Esophagus muscularis mucosa (tissue), 4 donors: ENCODE results near the gene ITPR2. TPM values are rescaled to one million over a fixed set of nuclear protein-coding genes. Genes with fewer than 3 reads are reported as not detected.

Source experiments
- DNase-seq: peaks from one replicate; pipeline ENCODE4 v3.0.0-alpha.2; 2017; ENCODE audit errors: extremely low spot score
- H3K27ac ChIP-seq, 4 donors: fragments of 200-600 bp; sonication (generic); replicated peaks in 1 of 4; 1 replicate in 3 of 4; 2 replicates in 1 of 4; pipeline ENCODE4 v1.5.1; 2016 to 2019; ENCODE audit warnings: mild to moderate bottlenecking in 1 of 4
- H3K27me3 ChIP-seq, 4 donors: fragments of 200-600 bp; sonication (generic); one replicate each; pipeline versions ENCODE4 v1.5.1 to v1.6.0; 2016 to 2019
- H3K36me3 ChIP-seq, 4 donors: fragments of 200-600 bp; sonication (generic); one replicate each; pipeline ENCODE4 v1.5.1; 2016 to 2019
- H3K4me1 ChIP-seq, 4 donors: fragments of 200-600 bp; sonication (generic); one replicate each; pipeline ENCODE4 v1.5.1; 2016 to 2019
- H3K4me3 ChIP-seq, 4 donors: fragments of 200-600 bp; sonication (generic); 1 replicate in 2 of 4; 2 replicates in 2 of 4; pipeline ENCODE4 v1.5.1; 2016 to 2019; ENCODE audit warnings: mild to moderate bottlenecking in 4 of 4, moderate library complexity in 1 of 4
- H3K9me3 ChIP-seq, 4 donors: fragments of 200-600 bp; sonication (generic); 1 replicate in 3 of 4; 2 replicates in 1 of 4; pipeline ENCODE4 v1.5.1; 2016 to 2019
- CTCF ChIP-seq, 3 experiments: fragments of 200-600 bp in 2 of 3; fragments of 450-650 bp in 1 of 3; sonication (generic) in 2 of 3; IDR thresholded peaks; one replicate each; pipeline ENCODE4 v1.5.1; 2017 to 2019; ENCODE audit warnings: antibody characterized with exemption in 3 of 3, mild to moderate bottlenecking in 2 of 3, moderate library complexity in 1 of 3
- EP300 ChIP-seq: sonication (generic); formaldehyde crosslinking; IDR thresholded peaks from one replicate; pipeline ENCODE4 v1.6.1; 2017; ENCODE audit warnings: antibody characterized with exemption
- POLR2A ChIP-seq: fragments of 450-650 bp; IDR thresholded peaks from one replicate; pipeline ENCODE4 v1.6.1; 2017; ENCODE audit warnings: antibody characterized with exemption, moderate library complexity, mild to moderate bottlenecking, low read depth
- POLR2AphosphoS5 ChIP-seq, 2 donors: sonication (generic); formaldehyde crosslinking; IDR thresholded peaks; one replicate each; pipeline ENCODE4 v1.6.1; 2017; ENCODE audit warnings: antibody characterized with exemption in 2 of 2
- WGBS: methylation state at CpG from one replicate; pipeline ENCODE4 v1.1.5; 2018; 5-methylcytosine and 5-hydroxymethylcytosine counted together
- intact Hi-C: fragments of 100-400 bp; cut with DNase I; formaldehyde crosslinking; loops from one replicate; pipeline ENCODE4 v1.15.1; 2023
- total RNA-seq, 4 donors: library from RNA; depleted of rRNA; stranded (reverse); fragments of >200 nt; gene quantifications; one replicate each; pipeline versions ENCODE4 v1.1.0 to v1.2.1, GENCODE V29; 2016

ITPR2 gene
- total RNA-seq, 4 donors from 2014 or later, result 23.7 to 26.6 (median 25.4) TPM

- 39% methylated on average over 2 of the region's 2 CpGs for WGBS
- intact Hi-C loops, result loop anchor here (10.0 kb wide), 1 partner anchor 610 kb away; no protein-coding TSS in a partner anchor
Observed at GRCh38 chr12:26704684-26705460, 128.1 kb downstream of the ITPR2 start.

GRCh38 chr12:26704214-26704613 lies 128.8 kb downstream of the ITPR2 start:
- H3K27me3 ChIP-seq, result no peaks in the 10 kb centered on the region
- DNase-seq, result no peak
- no peak overlapping the region for H3K4me3 ChIP-seq
- H3K9me3 ChIP-seq, result no peaks in the 10 kb centered on the region
- 61% methylated on average over 1 of the region's 1 CpG for WGBS
- peaks cover 0 to 19% (median 15%) of the 10 kb centered on the region in 4 donors for H3K4me1 ChIP-seq
- no peak overlapping the region for H3K27ac ChIP-seq
- H3K36me3 ChIP-seq, result peaks cover 0 to 4% (median 0%) of the 10 kb centered on the region in 4 donors
- TF ChIP-seq CTCF (IDR thresholded peaks at IDR 0.05) (no peak), POLR2AphosphoS5 (IDR thresholded peaks at IDR 0.05) (no peak), POLR2A (no peak), EP300 (no peak)
- intact Hi-C loops, result loop anchor here (10.0 kb wide), 1 partner anchor 609 kb away; no protein-coding TSS in a partner anchor

More at GRCh38 chr12:26704684-26705460, 128.1 kb downstream of the ITPR2 start:
- H3K27me3 ChIP-seq, result no peaks in the 10 kb centered on the region
- H3K4me1 ChIP-seq, result peaks cover 0 to 19% (median 15%) of the 10 kb centered on the region in 4 donors
- peaks cover 0 to 6% (median 0%) of the 10 kb centered on the region in 4 donors for H3K36me3 ChIP-seq
- H3K27ac ChIP-seq, result no peak overlapping the region
- H3K4me3 ChIP-seq, result no peak overlapping the region
- TF ChIP-seq POLR2AphosphoS5 (IDR thresholded peaks at IDR 0.05) (no peak), CTCF (IDR thresholded peaks at IDR 0.05) (no peak), POLR2A (no peak), EP300 (no peak)
- no peaks in the 10 kb centered on the region for H3K9me3 ChIP-seq
- DNase-seq, result no peak

- TF ChIP-seq CTCF (IDR thresholded peaks at IDR 0.05) (no peak), EP300 (no peak), POLR2AphosphoS5 (IDR thresholded peaks at IDR 0.05) (no peak), POLR2A (no peak)
- Histone ChIP-seq H3K4me1 (peaks cover 0 to 19% (median 15%) of the 10 kb centered on the region in 4 donors), H3K36me3 (peaks cover 0 to 5% (median 0%) of the 10 kb centered on the region in 4 donors), H3K9me3 (no peaks in the 10 kb centered on the region), H3K4me3 (no peak overlapping the region), H3K27ac (no peak overlapping the region), H3K27me3 (no peaks in the 10 kb centered on the region)
- intact Hi-C loops, result loop anchor here (10.0 kb wide), 1 partner anchor 608 kb away; no protein-coding TSS in a partner anchor
- DNase-seq, result no peak
- 92% methylated on average over 4 of the region's 4 CpGs for WGBS
Observed at GRCh38 chr12:26702741-26703140, 130.3 kb downstream of the ITPR2 start.

- H3K4me3 ChIP-seq, result no peak overlapping the region
- intact Hi-C loops, result loop anchor here (10.0 kb wide), 1 partner anchor 607 kb away; no protein-coding TSS in a partner anchor
- H3K27ac ChIP-seq, result no peak overlapping the region
- WGBS, result 97% methylated on average over 1 of the region's 1 CpG
- H3K27me3 ChIP-seq, result no peaks in the 10 kb centered on the region
- H3K36me3 ChIP-seq, result peaks cover 0 to 9% (median 2%) of the 10 kb centered on the region in 4 donors
- TF ChIP-seq CTCF (IDR thresholded peaks at IDR 0.05), result peak; percentile 49 to 67 (median 54)
- no peak for TF ChIP-seq EP300
- no peaks in the 10 kb centered on the region for H3K9me3 ChIP-seq
- DNase-seq, result no peak
- H3K4me1 ChIP-seq, result peaks cover 0 to 19% (median 15%) of the 10 kb centered on the region in 4 donors
Observed at GRCh38 chr12:26701604-26702215, 131.3 kb downstream of the ITPR2 start.
